A549 (cell line): ENCODE measurements around the gene SPDL1. TPM values are rescaled to one million over a fixed set of nuclear protein-coding genes. Genes with fewer than 3 reads are reported as not detected.

ENCODE experiments used
- ATAC-seq, 2 experiments: fragments of 200-7000 bp in 1 of 2; fragments of >200 bp in 1 of 2; cut with Nextera tagmentation in 1 of 2; cut with Tn5 transposase in 1 of 2; 3 replicates each; pipeline versions ENCODE4 v1.8.0 to v1.9.1; 2018 to 2020; ENCODE audit warnings: mild to moderate bottlenecking in 1 of 2, moderate library complexity in 1 of 2
- CTCF ChIA-PET: fragments of 300-600 bp; sonication (Branson Sonifier 250); formaldehyde crosslinking; extraction: SDS; loops from one replicate; lab custom pipeline; 2021; ENCODE audit warnings: antibody characterized with exemption, inconsistent platforms; lab: Yijun Ruan, JAX
- POLR2A ChIA-PET: fragments of 350-600 bp; formaldehyde crosslinking; extraction: SDS; loops from one replicate; lab custom pipeline; 2021; ENCODE audit warnings: antibody characterized with exemption, inconsistent platforms; lab: Yijun Ruan, JAX
- DNase-seq, 2 experiments: peaks; one replicate each; pipeline versions ENCODE4 v3.0.0 to v3.0.0-alpha.2; 2011 to 2016; ENCODE audit warnings: low read depth in 1 of 2, low spot score in 1 of 2
- FAIRE-seq: peaks from 2 replicates; lab custom pipeline; 2011; peaks lifted over from hg19 to GRCh38; lab: Jason Lieb, UNC
- H3K27ac ChIP-seq, 2 experiments: fragments of >200 bp; sonication (Bioruptor Twin); formaldehyde crosslinking; 3 replicates each; pipeline ENCODE4 v1.5.1; 2016 to 2017
- H3K4me1 ChIP-seq: fragments of >200 bp; sonication (Bioruptor Twin); formaldehyde crosslinking; 3 replicates; pipeline ENCODE4 v1.6.1; 2016
- H3K4me2 ChIP-seq: fragments of >200 bp; sonication (Bioruptor Twin); formaldehyde crosslinking; 3 replicates; pipeline ENCODE4 v1.6.1; 2016
- H3K4me3 ChIP-seq: fragments of >200 bp; sonication (Bioruptor Twin); formaldehyde crosslinking; 3 replicates; pipeline ENCODE4 v1.5.1; 2016
- H3K9me3 ChIP-seq: fragments of >200 bp; sonication (Bioruptor Twin); formaldehyde crosslinking; 3 replicates; pipeline ENCODE4 v1.6.1; 2016
- CHD4 ChIP-seq: fragments of 200-600 bp; sonication (generic); IDR thresholded peaks from 2 replicates; pipeline ENCODE4 v1.6.1; 2016; ENCODE audit warnings: antibody characterized with exemption, mild to moderate bottlenecking, borderline replicate concordance
- CTCF ChIP-seq: fragments of >200 bp; sonication (Bioruptor Twin); formaldehyde crosslinking; IDR thresholded peaks from 3 replicates; pipeline ENCODE4 v1.5.1; 2016
- EHMT2 ChIP-seq: fragments of 200-600 bp; sonication (generic); IDR thresholded peaks from 2 replicates; pipeline ENCODE4 v1.6.1; 2016; ENCODE audit warnings: antibody characterized with exemption, low read depth, mild to moderate bottlenecking, moderate library complexity
- ELK1 ChIP-seq: fragments of 150-350 bp; IDR thresholded peaks from 2 replicates; pipeline ENCODE4 v1.6.1; 2014; ENCODE audit warnings: low read depth, mild to moderate bottlenecking, low read length
- EP300 ChIP-seq, 2 experiments: fragments of >200 bp; sonication (Bioruptor Twin); formaldehyde crosslinking; IDR thresholded peaks; 2 replicates in 1 of 2; 3 replicates in 1 of 2; pipeline ENCODE4 v1.6.1; 2016 to 2017
- FOSB ChIP-seq: fragments of 250-450 bp; sonication (Bioruptor Pico); IDR thresholded peaks from 2 replicates; pipeline ENCODE4 v1.5.0; 2020; ENCODE audit warnings: mild to moderate bottlenecking, moderate library complexity
- HEYL ChIP-seq: fragments of 250-450 bp; sonication (Bioruptor Pico); IDR thresholded peaks from 2 replicates; pipeline ENCODE4 v1.8.0; 2021; ENCODE audit warnings: mild to moderate bottlenecking, moderate library complexity
- HOXA7 ChIP-seq: fragments of 250-450 bp; sonication (Bioruptor Pico); IDR thresholded peaks from 2 replicates; pipeline ENCODE4 v1.5.0; 2020; ENCODE audit warnings: mild to moderate bottlenecking, moderate library complexity
- HOXB5 ChIP-seq: fragments of 250-450 bp; sonication (Bioruptor Pico); IDR thresholded peaks from 2 replicates; pipeline ENCODE4 v1.5.0; 2020; ENCODE audit warnings: mild to moderate bottlenecking, moderate library complexity
- KDM5A ChIP-seq: fragments of 200-600 bp; sonication (generic); IDR thresholded peaks from 2 replicates; pipeline ENCODE4 v1.6.1; 2016; ENCODE audit warnings: antibody characterized with exemption, mild to moderate bottlenecking
- MAZ ChIP-seq: fragments of 150-350 bp; IDR thresholded peaks from 2 replicates; pipeline ENCODE4 v1.6.1; 2014; ENCODE audit warnings: antibody characterized with exemption, low read depth, low read length, borderline replicate concordance
- MYC ChIP-seq: IDR thresholded peaks from 2 replicates; pipeline ENCODE4 v1.6.1; 2012; ENCODE audit warnings: mild to moderate bottlenecking, inconsistent platforms, low read length, improper control_type of control experiment, borderline replicate concordance
- NFE2L2 ChIP-seq: fragments of 150-350 bp; conservative IDR thresholded peaks from 2 replicates; pipeline ENCODE4 v1.6.1; 2014; ENCODE audit warnings: low read length
- NPAS2 ChIP-seq: fragments of 250-450 bp; sonication (Bioruptor Pico); IDR thresholded peaks from 2 replicates; pipeline ENCODE4 v1.8.0; 2022; ENCODE audit warnings: mild to moderate bottlenecking, moderate library complexity, borderline replicate concordance
- NR3C1 ChIP-seq: fragments of >200 bp; sonication (Bioruptor Twin); formaldehyde crosslinking; IDR thresholded peaks from 3 replicates; pipeline ENCODE4 v1.6.1; 2017
- PBX3 ChIP-seq: IDR thresholded peaks from 2 replicates; pipeline ENCODE4 v1.6.1; 2012
- POLR2AphosphoS2 ChIP-seq: conservative IDR thresholded peaks from 2 replicates; pipeline ENCODE4 v1.6.1; 2012; ENCODE audit warnings: low read length, improper control_type of control experiment, inconsistent platforms
- SREBF2 ChIP-seq: fragments of 450-650 bp; IDR thresholded peaks from 2 replicates; pipeline ENCODE4 v1.6.1; 2014; ENCODE audit warnings: mild to moderate bottlenecking, moderate library complexity
- TFCP2L1 ChIP-seq: fragments of 250-450 bp; sonication (Bioruptor Pico); IDR thresholded peaks from 2 replicates; pipeline ENCODE4 v1.5.0; 2021; ENCODE audit warnings: mild to moderate bottlenecking
- ZC3H11A ChIP-seq: fragments of 450-650 bp; IDR thresholded peaks from 2 replicates; pipeline ENCODE4 v1.6.1; 2014; ENCODE audit warnings: antibody characterized with exemption, mild to moderate bottlenecking
- ZNF302 ChIP-seq: fragments of 250-450 bp; sonication (Bioruptor Pico); IDR thresholded peaks from 2 replicates; pipeline ENCODE4 v1.9.0; 2021; ENCODE audit warnings: inconsistent platforms, mild to moderate bottlenecking, moderate library complexity
- ZSCAN20 ChIP-seq: fragments of 250-450 bp; sonication (Bioruptor Pico); IDR thresholded peaks from 2 replicates; pipeline ENCODE4 v1.8.0; 2022; ENCODE audit warnings: mild to moderate bottlenecking, moderate library complexity
- WGBS: methylation state at CpG from one replicate; pipeline ENCODE4 v1.1.6; 2017; ENCODE audit errors: missing lambda C conversion rate; 5-methylcytosine and 5-hydroxymethylcytosine counted together
- polyA plus RNA-seq, 4 experiments: library from polyadenylated mRNA; depleted of rRNA in 3 of 4; stranded (reverse); fragments of >200 nt; fragmentation: RNase III in 1 of 4; extraction: RNeasy Plus Mini Kit Qiagen cat#74134 plus additional on column Dnase treatment in 1 of 4; gene quantifications; 2 replicates in 3 of 4; 3 replicates in 1 of 4; pipeline ENCODE4 v1.2.3, GENCODE V29; 2011 to 2017

The SPDL1 gene
- polyA plus RNA-seq, 2 of the 4 experiments (the other 2 are of a cell fraction): 100 to 103 TPM

GRCh38 chr5:169551146-169551545 lies 32.4 kb upstream of the SPDL1 start:
- no peak overlapping the region for H3K27ac ChIP-seq
- 96% methylated on average over 1 of the region's 1 CpG for WGBS
- FAIRE-seq (peak; percentile 36), DNase-seq (no peak), ATAC-seq (no peak)
- ChIA-PET POLR2A (no interaction called here), CTCF (interaction anchor here (1.2 kb wide), 1 partner anchor 249 kb away, joined by 3 read pairs; no protein-coding TSS in a partner anchor)
- peaks cover 23% of the 10 kb centered on the region for H3K4me1 ChIP-seq
- no peak for TF ChIP-seq POLR2AphosphoS2
- no peak for TF ChIP-seq SREBF2
- no peak for TF ChIP-seq HOXA7 (CRISPR knock-in tag)
- TF ChIP-seq ZC3H11A: no peak
- TF ChIP-seq HEYL (CRISPR knock-in tag): no peak
- TF ChIP-seq NR3C1: no peak
- no peak for TF ChIP-seq ZNF302 (CRISPR knock-in tag)
- TF ChIP-seq KDM5A: no peak
- TF ChIP-seq, all 56 proteins: peak for 0
- H3K4me2 ChIP-seq: no peak overlapping the region
- peaks cover 8% of the 10 kb centered on the region; the same call in 1 of the 3 replicates for H3K9me3 ChIP-seq
- H3K4me3 ChIP-seq: no peak overlapping the region

- H3K4me2 ChIP-seq: no peak overlapping the region
- DNase-seq (no peak), ATAC-seq (no peak), FAIRE-seq (no peak)
- whole genome bisulfite sequencing: 47% methylated on average over 4 of the region's 4 CpGs
- no peak overlapping the region for H3K27ac ChIP-seq
- peaks cover 19% of the 10 kb centered on the region for H3K4me1 ChIP-seq
- no peak overlapping the region for H3K4me3 ChIP-seq
- ChIA-PET POLR2A (no interaction called here), CTCF (interaction anchor here (1.2 kb wide), 1 partner anchor 249 kb away, joined by 3 read pairs; no protein-coding TSS in a partner anchor)
- TF ChIP-seq CHD4 (no peak), EP300 (IDR thresholded peaks at IDR 0.05) (no peak), NFE2L2 (no peak), NPAS2 (CRISPR knock-in tag) (no peak), KDM5A (no peak), HOXB5 (CRISPR knock-in tag) (no peak), FOSB (no peak), MAZ (no peak), MYC (no peak), TFCP2L1 (CRISPR knock-in tag) (no peak)
- peaks cover 8% of the 10 kb centered on the region; the same call in 1 of the 3 replicates for H3K9me3 ChIP-seq
These were observed 31.9 kb upstream of the SPDL1 start for GRCh38 chr5:169551696-169552095.

GRCh38 chr5:169554251-169554650 lies 29.3 kb upstream of the SPDL1 start:
- POLR2A ChIA-PET: no interaction called here
- H3K4me2 ChIP-seq: no peak overlapping the region
- FAIRE-seq: no peak
- H3K4me3 ChIP-seq: no peak overlapping the region
- peaks cover 30% of the 10 kb centered on the region; the same call in 2 of the 3 replicates for H3K9me3 ChIP-seq
- CTCF ChIA-PET: interaction anchor here (1.6 to 3.3 kb wide), 2 partner anchors 9 to 567 kb away, joined by 3 to 10 read pairs; no protein-coding TSS in a partner anchor
- no peak for DNase-seq
- WGBS: 80% methylated on average over 1 of the region's 1 CpG
- ATAC-seq: no peak
- peaks cover 7% of the 10 kb centered on the region; the same call in 2 of the 3 replicates for H3K4me1 ChIP-seq
- no peak for TF ChIP-seq ZSCAN20 (CRISPR knock-in tag)
- no peak for TF ChIP-seq CTCF
- no peak for TF ChIP-seq TFCP2L1 (CRISPR knock-in tag)
- TF ChIP-seq EHMT2: no peak
- TF ChIP-seq ELK1: no peak
- TF ChIP-seq MYC: no peak
- TF ChIP-seq PBX3: no peak
- no peak overlapping the region for H3K27ac ChIP-seq
